Thyroid gland (tissue), 4 donors: ENCODE results near the gene CAVIN1. TPM values are rescaled to one million over a fixed set of nuclear protein-coding genes. Genes with fewer than 3 reads are reported as not detected.
A peak's percentile ranks its signal among the peaks of the same experiment; 100 is the strongest.
"Not testable (repeated sequence)": the region's sequence is repeated elsewhere in the genome, so short reads cannot be mapped to it uniquely, and the experiment has no call there.

Source experiments
- DNase-seq, 2 donors: peaks; one replicate each; pipeline ENCODE4 v3.0.0-alpha.2; 2019
- H3K27ac ChIP-seq, 3 donors: fragments of 200-600 bp; sonication (generic); 1 replicate in 2 of 3; 2 replicates in 1 of 3; pipeline ENCODE4 v1.5.1; 2016 to 2019; ENCODE audit warnings: mild to moderate bottlenecking in 1 of 3, moderate library complexity in 1 of 3
- H3K27me3 ChIP-seq: fragments of 200-600 bp; sonication (generic); one replicate; pipeline ENCODE4 v1.5.1; 2019
- H3K36me3 ChIP-seq, 2 donors: fragments of 200-600 bp; sonication (generic); one replicate each; pipeline ENCODE4 v1.5.1; 2016 to 2019
- H3K4me1 ChIP-seq, 2 donors: fragments of 200-600 bp; sonication (generic); one replicate each; pipeline ENCODE4 v1.5.1; 2017 to 2019
- H3K4me3 ChIP-seq, 3 donors: fragments of 200-600 bp; sonication (generic); replicated peaks in 1 of 3; 1 replicate in 2 of 3; 2 replicates in 1 of 3; pipeline ENCODE4 v1.5.1; 2016; ENCODE audit warnings: mild to moderate bottlenecking in 1 of 3
- H3K9me3 ChIP-seq: fragments of 200-600 bp; sonication (generic); one replicate; pipeline ENCODE4 v1.5.1; 2017
- CTCF ChIP-seq, 6 experiments: fragments of 200-600 bp in 3 of 6; fragments of 450-650 bp in 3 of 6; sonication (generic) in 3 of 6; IDR thresholded peaks; one replicate each; pipeline ENCODE4 v1.5.1; 2016 to 2019; ENCODE audit warnings: antibody characterized with exemption in 6 of 6, mild to moderate bottlenecking in 2 of 6, inconsistent platforms in 1 of 6, moderate library complexity in 1 of 6
- POLR2A ChIP-seq, 2 donors: fragments of 450-650 bp; IDR thresholded peaks; one replicate each; pipeline ENCODE4 v1.6.1; 2017; ENCODE audit warnings: antibody characterized with exemption in 2 of 2, mild to moderate bottlenecking in 2 of 2, moderate library complexity in 1 of 2
- WGBS, 2 donors: methylation state at CpG; one replicate each; pipeline ENCODE4 v1.1.5; 2017; 5-methylcytosine and 5-hydroxymethylcytosine counted together
- intact Hi-C: fragments of 100-400 bp; cut with DNase I; formaldehyde crosslinking; loops from one replicate; pipeline ENCODE4 v1.15.1; 2023
- total RNA-seq, 4 donors: library from RNA; depleted of rRNA; stranded (reverse); fragments of >200 nt; gene quantifications; one replicate each; pipeline ENCODE4 v1.2.3, GENCODE V29; 2016

Gene CAVIN1
- total RNA-seq, 4 donors from 2014 or later: 173 to 199 (median 187) TPM

DNA sequence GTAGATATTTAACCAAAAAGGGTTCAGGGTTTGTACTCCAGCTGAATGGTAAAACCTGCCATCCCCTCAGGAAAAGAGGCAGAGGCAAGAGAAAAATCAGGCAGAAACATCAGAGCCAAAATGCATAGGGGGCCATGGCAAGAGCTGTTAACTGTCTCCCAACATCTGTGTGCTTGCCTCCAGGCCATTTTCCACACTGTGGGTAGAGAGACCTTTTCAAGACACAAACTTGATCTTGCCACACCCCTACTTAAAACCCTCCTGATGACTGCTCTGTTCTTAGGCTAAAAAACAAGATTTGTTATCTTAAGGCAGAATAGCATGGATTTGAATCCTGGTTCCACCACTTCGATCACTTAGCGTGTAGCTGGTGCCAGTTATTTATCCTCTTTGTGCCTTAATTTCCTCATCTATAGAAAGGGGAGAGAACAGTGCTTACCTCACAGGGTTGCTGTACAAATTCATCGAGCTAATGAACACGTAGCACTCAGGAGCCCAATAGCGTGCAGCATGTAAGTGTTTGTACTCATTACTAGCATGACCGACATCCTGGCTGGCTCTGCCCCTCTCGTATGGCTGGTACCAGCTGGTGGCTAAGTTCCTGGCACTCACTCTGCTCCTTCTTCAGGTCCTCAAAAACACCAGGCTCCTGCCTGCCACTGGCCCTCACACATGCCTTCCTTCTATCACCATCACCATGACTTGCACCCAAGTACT, 60.7 kb downstream of the CAVIN1 start:
- no peaks in the 10 kb centered on the region for H3K36me3 ChIP-seq
- peak; percentile 92 to 93 for DNase-seq
- no peaks in the 10 kb centered on the region for H3K27me3 ChIP-seq
- H3K9me3 ChIP-seq: no peaks in the 10 kb centered on the region
- intact Hi-C loops: no loop called here
- peaks cover 59 to 84% of the 10 kb centered on the region in 2 donors for H3K4me1 ChIP-seq
- no peak overlapping the region for H3K4me3 ChIP-seq
- 40 to 47% methylated on average over 7 of the region's 7 CpGs for WGBS, 2 donors
- TF ChIP-seq CTCF (IDR thresholded peaks at IDR 0.05) (no peak), POLR2A (IDR thresholded peaks at IDR 0.05) (peak in 1 of 2 donors; percentile 65)
- H3K27ac ChIP-seq: peak overlapping the region; percentile 91 to 96 (median 95)

DNA sequence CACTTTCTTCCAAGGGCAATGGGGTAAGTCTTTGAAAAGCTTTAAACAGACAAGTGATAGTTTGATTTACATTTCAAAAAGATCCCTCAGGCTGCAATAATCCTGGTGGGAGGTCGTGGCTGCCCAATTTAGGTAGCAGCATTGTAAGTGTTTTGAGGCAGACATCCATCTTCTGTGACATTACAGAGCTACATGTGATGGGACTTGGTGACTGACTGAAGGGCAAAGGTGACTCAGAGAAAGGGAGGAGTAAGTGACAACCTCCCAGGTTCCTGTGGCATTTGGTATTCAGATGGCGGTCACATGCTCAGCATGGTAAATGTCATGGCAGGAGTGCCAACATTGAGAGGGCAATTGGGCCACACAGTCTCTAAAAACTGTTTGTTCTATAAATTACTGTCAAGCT, 61.3 kb downstream of the CAVIN1 start:
- TF ChIP-seq POLR2A (IDR thresholded peaks at IDR 0.05) (no peak), CTCF (IDR thresholded peaks at IDR 0.05) (no peak)
- Histone ChIP-seq H3K27me3 (no peaks in the 10 kb centered on the region), H3K4me1 (peaks cover 52 to 81% of the 10 kb centered on the region in 2 donors), H3K36me3 (no peaks in the 10 kb centered on the region), H3K27ac (peak overlapping the region; percentile 91 to 96 (median 95)), H3K4me3 (no peak overlapping the region), H3K9me3 (no peaks in the 10 kb centered on the region)
- intact Hi-C loops: no loop called here
- no peak for DNase-seq
- 37 to 63% methylated on average over 2 of the region's 2 CpGs for WGBS, 2 donors

GRCh38 chr17:42360388-42360787, 62.7 kb downstream of the CAVIN1 start:
- 100% methylated on average over 2 of the region's 2 CpGs for WGBS, 2 donors
- intact Hi-C loops, H3K4me3 ChIP-seq, H3K9me3 ChIP-seq, H3K27me3 ChIP-seq, H3K36me3 ChIP-seq: not testable (repeated sequence)
- peak overlapping the region; percentile 91 to 96 (median 95) for H3K27ac ChIP-seq
- DNase-seq: peak; percentile 46 to 61
- peaks cover 51 to 75% of the 10 kb centered on the region in 2 donors for H3K4me1 ChIP-seq

GRCh38 chr17:42359133-42359532, 63.9 kb downstream of the CAVIN1 start:
- Histone ChIP-seq H3K4me3 (no peak overlapping the region), H3K4me1 (peaks cover 42 to 74% of the 10 kb centered on the region in 2 donors), H3K36me3 (no peaks in the 10 kb centered on the region), H3K27me3 (no peaks in the 10 kb centered on the region), H3K9me3 (no peaks in the 10 kb centered on the region), H3K27ac (peak overlapping the region in 1 of 3 donors; percentile 12)
- 86 to 91% methylated on average over 7 of the region's 7 CpGs for WGBS, 2 donors
- DNase-seq: no peak
- intact Hi-C loops: no loop called here
- no peak for TF ChIP-seq CTCF (IDR thresholded peaks at IDR 0.05)
- TF ChIP-seq POLR2A (IDR thresholded peaks at IDR 0.05): no peak

DNA sequence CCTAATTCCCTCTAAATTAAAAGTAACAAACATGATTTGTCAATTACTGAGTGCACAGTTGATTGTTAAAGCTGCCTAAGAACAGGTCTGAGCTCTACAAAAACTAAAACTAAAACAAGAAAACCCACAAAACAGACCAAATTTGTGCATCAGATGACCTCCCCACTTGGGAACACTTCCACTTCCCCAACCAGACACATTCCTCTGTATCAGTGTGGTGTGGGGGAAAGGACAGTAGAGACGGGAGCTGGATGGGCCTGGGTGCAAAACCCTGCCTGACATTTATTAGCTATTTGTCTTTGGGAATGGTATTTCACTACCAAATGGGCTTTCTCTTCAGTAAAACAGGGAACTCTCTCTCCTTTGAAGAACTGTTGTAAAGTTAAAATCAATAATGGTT, 64.6 kb downstream of the CAVIN1 start:
- 78 to 91% methylated on average over 1 of the region's 1 CpG for WGBS, 2 donors
- peaks cover 38 to 71% of the 10 kb centered on the region in 2 donors for H3K4me1 ChIP-seq

More for the DNA sequence above, 64.6 kb downstream of the CAVIN1 start:
- Histone ChIP-seq H3K27ac (peak overlapping the region in 2 of 3 donors; percentile 5 to 12), H3K36me3 (no peaks in the 10 kb centered on the region), H3K9me3 (no peaks in the 10 kb centered on the region), H3K27me3 (no peaks in the 10 kb centered on the region), H3K4me3 (no peak overlapping the region)
- DNase-seq: no peak
- intact Hi-C loops: no loop called here
- TF ChIP-seq CTCF (IDR thresholded peaks at IDR 0.05) (no peak), POLR2A (IDR thresholded peaks at IDR 0.05) (no peak)
